Brain microvascular endothelial cell (primary cell): ENCODE data around the gene IL11RA.

Experiments
- DNase-seq: peaks from one replicate; pipeline ENCODE4 v3.0.0-alpha.2; 2020
- H3K27ac ChIP-seq: fragments of 250-450 bp; sonication (Bioruptor Pico); 2 replicates; pipeline ENCODE4 v1.5.1; 2020; ENCODE audit warnings: mild to moderate bottlenecking, moderate library complexity
- H3K27me3 ChIP-seq: fragments of 250-450 bp; sonication (Bioruptor Pico); replicated peaks from 2 replicates; pipeline ENCODE4 v1.5.1; 2020; ENCODE audit warnings: mild to moderate bottlenecking
- H3K36me3 ChIP-seq: fragments of 250-450 bp; sonication (Bioruptor Pico); replicated peaks from 2 replicates; pipeline ENCODE4 v1.5.1; 2020; ENCODE audit warnings: mild to moderate bottlenecking
- H3K4me3 ChIP-seq: 2 replicates; pipeline ENCODE4 v1.5.1; 2011; ENCODE audit warnings: low read depth, mild to moderate bottlenecking, control low read depth, low read length, moderate library complexity
- CTCF ChIP-seq: IDR thresholded peaks from 2 replicates; pipeline ENCODE4 v1.5.1; 2011; ENCODE audit warnings: low read depth, mild to moderate bottlenecking, moderate library complexity, low read length, control low read depth, inconsistent platforms; ENCODE audit errors: missing control alignments
- in situ Hi-C: cut with HindIII; loops from 2 replicates; pipeline ENCODE4 v1.10.0; 2017; ENCODE audit warnings: low sequenced_read_pairs, low pct_ligation_motif_present

IL11RA gene

GRCh38 chr9:34693560-34693959 is 41.6 kb downstream of the IL11RA start:
- no peak for DNase-seq
- H3K27me3 ChIP-seq, result no peaks in the 10 kb centered on the region
- TF ChIP-seq CTCF, result no peak
- no peak overlapping the region for H3K4me3 ChIP-seq
- no peak overlapping the region for H3K27ac ChIP-seq
- in situ Hi-C loops, result no loop called here
- no peaks in the 10 kb centered on the region for H3K36me3 ChIP-seq

- H3K4me3 ChIP-seq, result no peak overlapping the region
Measured at GRCh38 chr9:34694811-34695210, 42.8 kb downstream of the IL11RA start.

GRCh38 chr9:34701023-34701768 is 49.2 kb downstream of the IL11RA start:
- Histone ChIP-seq H3K27ac (no peak overlapping the region), H3K27me3 (no peaks in the 10 kb centered on the region), H3K36me3 (no peaks in the 10 kb centered on the region), H3K4me3 (peak overlapping the region; percentile 61)
- DNase-seq, result peak; percentile 43
- TF ChIP-seq CTCF, result peak; percentile 88
- in situ Hi-C loops, result no loop called here

More at GRCh38 chr9:34694811-34695210, 42.8 kb downstream of the IL11RA start:
- no peak for DNase-seq
- no peak for TF ChIP-seq CTCF
- H3K36me3 ChIP-seq, result no peaks in the 10 kb centered on the region
- in situ Hi-C loops, result no loop called here
- no peak overlapping the region for H3K27ac ChIP-seq
- H3K27me3 ChIP-seq, result no peaks in the 10 kb centered on the region

DNA sequence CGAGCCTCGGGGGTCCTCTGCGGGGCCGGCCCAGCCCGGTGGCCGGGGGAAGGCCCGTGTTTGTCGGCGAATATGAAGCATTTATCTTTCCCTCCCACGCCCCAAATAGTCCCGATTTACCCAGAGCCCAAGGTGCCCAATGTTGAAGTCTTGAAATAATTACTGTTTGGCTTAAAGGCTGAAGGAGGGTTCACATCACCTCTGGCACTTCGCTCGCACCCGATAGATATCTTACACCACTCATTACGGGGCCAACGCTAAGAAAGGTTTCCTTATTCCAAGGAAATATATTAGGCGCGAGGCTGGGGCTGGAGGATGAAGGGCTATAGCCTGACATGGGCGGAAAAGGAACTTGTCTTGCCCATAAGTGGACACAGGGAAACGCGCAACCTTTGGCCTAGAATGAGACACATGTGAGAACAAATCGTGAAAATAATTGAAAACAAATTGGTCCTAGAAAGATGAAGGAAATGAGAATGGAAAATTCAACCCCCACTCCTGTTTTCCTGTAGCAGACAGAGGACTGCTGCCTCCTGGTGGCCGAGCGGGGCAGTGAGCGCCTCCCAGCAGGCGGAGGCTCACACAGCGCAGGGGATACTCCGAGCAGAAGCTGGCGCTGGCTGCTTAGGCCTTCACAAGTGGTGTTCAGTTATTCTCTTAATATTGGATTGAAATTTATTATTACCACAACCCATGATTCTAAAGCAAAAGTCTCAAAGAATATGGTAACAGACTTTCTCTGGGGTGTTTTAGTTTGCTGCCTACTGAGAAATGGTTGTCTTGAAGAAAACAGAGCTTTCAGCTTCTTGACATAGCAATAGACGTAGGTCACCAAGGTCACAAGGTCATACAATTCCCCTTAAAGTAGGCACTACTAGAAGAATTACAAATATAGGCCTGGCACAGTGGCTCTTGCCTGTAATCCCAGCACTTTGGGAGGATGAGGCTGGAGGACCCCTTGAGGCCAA is 50.1 kb downstream of the IL11RA start:
- Histone ChIP-seq H3K27me3 (no peaks in the 10 kb centered on the region), H3K4me3 (peak overlapping the region; percentile 61), H3K36me3 (no peaks in the 10 kb centered on the region), H3K27ac (no peak overlapping the region)
- in situ Hi-C loops, result no loop called here
- peak; percentile 80 for DNase-seq
- peak; percentile 100 for TF ChIP-seq CTCF

- no peak for TF ChIP-seq CTCF
- in situ Hi-C loops, result no loop called here
- no peak for DNase-seq
Measured at GRCh38 chr9:34707130-34707529, 55.1 kb downstream of the IL11RA start.

More at GRCh38 chr9:34707130-34707529, 55.1 kb downstream of the IL11RA start:
- Histone ChIP-seq H3K36me3 (no peaks in the 10 kb centered on the region), H3K27ac (no peak overlapping the region), H3K27me3 (no peaks in the 10 kb centered on the region), H3K4me3 (no peak overlapping the region)
